ENCODE measurements around the gene PPFIBP1. TPM values are rescaled to one million over a fixed set of nuclear protein-coding genes. Genes with fewer than 3 reads are reported as not detected.
"Not testable (repeated sequence)": the region's sequence is repeated elsewhere in the genome, so short reads cannot be mapped to it uniquely, and the experiment has no call there.

PPFIBP1 gene
- total and polyA plus RNA-seq, 10 donors = 3.7 to 182 (median 92.4) TPM

- intact Hi-C loops (cut with DNase I; ENCODE audit: low total_unique reads) = no loop called here
- 75 to 89% (median 81%) methylated on average over 5 of the region's 5 CpGs for WGBS, 5 donors
- no peak for DNase-seq
- Histone ChIP-seq H3K9me3 (peaks cover 0 to under 1% (median 0%) of the 10 kb centered on the region in 8 donors), H3K36me3 (no peaks in the 10 kb centered on the region), H3K27ac (peak overlapping the region in 1 of 8 donors; percentile 31), H3K27me3 (replicated peaks in 1 of 7) (no peaks in the 10 kb centered on the region), H3K4me3 (no peak overlapping the region), H3K4me1 (peaks cover 2 to 15% (median 12%) of the 10 kb centered on the region in 6 donors)
- TF ChIP-seq POLR2A (IDR thresholded peaks at IDR 0.05) (no peak), POLR2AphosphoS5 (IDR thresholded peaks at IDR 0.05) (no peak)
- TF ChIP-seq, protein P1, sequence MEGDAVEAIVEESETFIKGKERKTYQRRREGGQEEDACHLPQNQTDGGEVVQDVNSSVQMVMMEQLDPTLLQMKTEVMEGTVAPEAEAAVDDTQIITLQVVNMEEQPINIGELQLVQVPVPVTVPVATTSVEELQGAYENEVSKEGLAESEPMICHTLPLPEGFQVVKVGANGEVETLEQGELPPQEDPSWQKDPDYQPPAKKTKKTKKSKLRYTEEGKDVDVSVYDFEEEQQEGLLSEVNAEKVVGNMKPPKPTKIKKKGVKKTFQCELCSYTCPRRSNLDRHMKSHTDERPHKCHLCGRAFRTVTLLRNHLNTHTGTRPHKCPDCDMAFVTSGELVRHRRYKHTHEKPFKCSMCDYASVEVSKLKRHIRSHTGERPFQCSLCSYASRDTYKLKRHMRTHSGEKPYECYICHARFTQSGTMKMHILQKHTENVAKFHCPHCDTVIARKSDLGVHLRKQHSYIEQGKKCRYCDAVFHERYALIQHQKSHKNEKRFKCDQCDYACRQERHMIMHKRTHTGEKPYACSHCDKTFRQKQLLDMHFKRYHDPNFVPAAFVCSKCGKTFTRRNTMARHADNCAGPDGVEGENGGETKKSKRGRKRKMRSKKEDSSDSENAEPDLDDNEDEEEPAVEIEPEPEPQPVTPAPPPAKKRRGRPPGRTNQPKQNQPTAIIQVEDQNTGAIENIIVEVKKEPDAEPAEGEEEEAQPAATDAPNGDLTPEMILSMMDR (IDR thresholded peaks at IDR 0.05 in 8 of 11, conservative IDR thresholded peaks at IDR 0.05 in 3 of 11) = no peak
Observed at GRCh38 chr12:27592548-27592947, 68.5 kb downstream of the PPFIBP1 start.

DNA sequence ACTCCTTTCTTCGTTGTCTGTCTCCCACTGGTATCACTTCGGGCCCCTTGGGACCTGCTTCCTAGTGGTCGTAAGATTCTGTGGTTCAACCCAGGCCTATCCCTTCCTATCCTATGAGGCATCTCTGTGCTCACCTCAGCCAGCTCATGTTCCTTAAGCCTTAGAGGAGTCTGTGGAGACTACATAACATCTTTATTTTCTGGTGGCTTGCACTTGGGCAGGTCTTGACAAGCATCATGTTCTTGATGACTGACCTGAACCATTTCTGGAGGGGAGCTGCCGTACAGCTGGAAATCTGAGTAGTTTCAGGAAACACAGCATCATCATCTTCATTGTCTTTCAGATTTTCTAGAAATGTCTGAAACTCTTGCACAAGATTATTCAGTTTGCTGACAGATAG is 69.3 kb downstream of the PPFIBP1 start:
- DNase-seq = no peak
- TF ChIP-seq, protein P1 (IDR thresholded peaks at IDR 0.05 in 8 of 11, conservative IDR thresholded peaks at IDR 0.05 in 3 of 11) = no peak
- no peak for TF ChIP-seq POLR2A (IDR thresholded peaks at IDR 0.05)
- no peak for TF ChIP-seq POLR2AphosphoS5 (IDR thresholded peaks at IDR 0.05)
- peaks cover 2 to 8% (median 5%) of the 10 kb centered on the region in 6 donors for H3K4me1 ChIP-seq
- 88 to 98% (median 93%) methylated on average over 4 of the region's 4 CpGs for WGBS, 5 donors
- intact Hi-C loops (cut with DNase I; ENCODE audit: low total_unique reads) = no loop called here
- no peak overlapping the region for H3K27ac ChIP-seq
- H3K36me3 ChIP-seq = no peaks in the 10 kb centered on the region
- peaks cover 0 to 8% (median 0%) of the 10 kb centered on the region in 8 donors for H3K9me3 ChIP-seq
- no peak overlapping the region for H3K4me3 ChIP-seq
- no peaks in the 10 kb centered on the region for H3K27me3 ChIP-seq (replicated peaks in 1 of 7)

DNA sequence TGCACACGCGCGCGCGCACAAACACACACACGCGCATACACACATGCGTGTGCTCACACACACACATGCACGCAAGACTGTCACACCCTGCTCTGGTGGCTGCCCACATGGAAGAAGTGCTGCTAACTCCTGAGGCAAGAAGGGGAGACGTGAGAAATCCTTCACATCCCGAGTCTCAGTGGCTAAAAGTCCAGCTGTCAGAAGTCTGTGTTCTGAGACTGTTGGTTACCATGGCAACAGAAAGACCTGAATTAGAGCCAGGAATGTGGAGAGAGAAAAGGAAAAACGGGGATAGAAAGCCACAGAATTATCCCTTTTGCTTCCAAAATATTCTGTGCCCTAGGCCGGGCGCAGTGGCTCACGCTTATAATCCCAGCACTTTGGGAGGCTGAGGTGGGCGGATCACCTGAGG is 71.2 kb downstream of the PPFIBP1 start:
- TF ChIP-seq POLR2AphosphoS5 (IDR thresholded peaks at IDR 0.05) = no peak
- TF ChIP-seq, protein P1 (IDR thresholded peaks at IDR 0.05 in 8 of 11, conservative IDR thresholded peaks at IDR 0.05 in 3 of 11) = no peak
- TF ChIP-seq POLR2A (IDR thresholded peaks at IDR 0.05) = no peak
- no peak for DNase-seq
- Histone ChIP-seq H3K4me3 (no peak overlapping the region), H3K9me3 (peaks cover 0 to 8% (median 0%) of the 10 kb centered on the region in 8 donors), H3K4me1 (peaks cover 0 to 6% (median 1%) of the 10 kb centered on the region in 6 donors), H3K27me3 (replicated peaks in 1 of 7) (no peaks in the 10 kb centered on the region), H3K27ac (peak overlapping the region in 4 of 8 donors; percentile 32 to 41 (median 38)), H3K36me3 (no peaks in the 10 kb centered on the region)
- WGBS, 5 donors = 78 to 92% (median 84%) methylated on average over 16 of the region's 16 CpGs
- intact Hi-C loops (cut with DNase I; ENCODE audit: low total_unique reads) = no loop called here

GRCh38 chr12:27598866-27599265 is 74.9 kb downstream of the PPFIBP1 start:
- WGBS, 5 donors = 73 to 89% (median 85%) methylated on average over 1 of the region's 1 CpG
- H3K4me3 ChIP-seq; intact Hi-C loops (cut with DNase I; ENCODE audit: low total_unique reads); DNase-seq; H3K4me1 ChIP-seq; H3K36me3 ChIP-seq; H3K27me3 ChIP-seq (replicated peaks in 1 of 7); H3K9me3 ChIP-seq: not testable (repeated sequence)
- H3K27ac ChIP-seq = peak overlapping the region in 1 of 8 donors; percentile 5

DNA sequence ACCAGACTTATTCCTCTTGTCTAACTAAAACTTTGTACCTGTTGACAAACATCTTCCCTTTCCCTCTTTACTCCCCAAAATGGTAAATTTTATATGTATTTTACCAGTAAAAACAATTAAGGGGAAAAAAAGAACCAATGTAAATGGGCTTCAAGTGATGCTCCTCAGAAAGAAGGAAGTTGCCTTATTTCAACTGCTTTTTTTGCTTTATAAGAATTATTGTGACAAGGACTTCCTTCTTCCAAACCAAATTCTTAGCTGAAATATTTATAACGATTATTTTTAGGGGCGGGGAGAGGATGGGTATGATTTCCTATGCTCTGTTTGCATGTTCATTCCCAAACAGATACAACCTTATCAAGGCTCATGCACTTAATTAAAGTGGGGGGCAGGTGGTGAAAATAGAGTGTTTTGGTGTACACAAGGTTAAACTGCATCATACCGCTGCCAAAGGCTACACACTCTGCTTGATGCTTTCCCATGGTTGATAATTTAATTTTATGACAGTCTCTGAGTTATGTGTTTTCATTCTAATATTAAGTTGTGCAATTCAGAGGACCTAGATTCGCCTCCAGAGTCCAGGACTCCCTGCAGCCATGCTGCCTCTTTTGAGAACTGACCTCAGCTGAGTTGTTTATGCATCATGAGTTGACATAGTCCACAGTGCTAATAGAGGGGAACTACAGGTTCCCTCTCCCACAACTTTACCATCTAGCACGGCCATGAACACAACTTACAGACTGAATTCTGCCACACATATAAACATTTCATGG is 77.2 kb downstream of the PPFIBP1 start:
- H3K27ac ChIP-seq; H3K4me1 ChIP-seq; intact Hi-C loops (cut with DNase I; ENCODE audit: low total_unique reads); H3K27me3 ChIP-seq (replicated peaks in 1 of 7); H3K4me3 ChIP-seq; DNase-seq; H3K36me3 ChIP-seq: not testable (repeated sequence)
- WGBS, 5 donors = 19 to 32% (median 23%) methylated on average over 5 of the region's 5 CpGs
- peaks cover 0 to 13% (median 2%) of the 10 kb centered on the region in 8 donors for H3K9me3 ChIP-seq
